ENCODE data around the gene SYT1.
A peak's percentile ranks its signal among the peaks of the same experiment; 100 is the strongest.

SYT1 gene

GRCh38 chr12:79329933-79330332 is 465.4 kb downstream of the SYT1 start:
- DNase-seq (ENCODE audit: low read depth in 4 of 4, low spot score in 1 of 4), result no peak

GRCh38 chr12:79331870-79332269 is 467.3 kb downstream of the SYT1 start:
- no peak for DNase-seq (ENCODE audit: low read depth in 4 of 4, low spot score in 1 of 4)

GRCh38 chr12:79333144-79333543 is 468.6 kb downstream of the SYT1 start:
- DNase-seq (ENCODE audit: low read depth in 4 of 4, low spot score in 1 of 4), result no peak

GRCh38 chr12:79337662-79338290 is 473.2 kb downstream of the SYT1 start:
- DNase-seq (ENCODE audit: low read depth in 4 of 4, low spot score in 1 of 4), result no peak

GRCh38 chr12:79344855-79345847 is 480.6 kb downstream of the SYT1 start:
- no peak for DNase-seq (ENCODE audit: low read depth in 4 of 4, low spot score in 1 of 4)

- DNase-seq (ENCODE audit: low read depth in 4 of 4, low spot score in 1 of 4), result no peak
Observed at GRCh38 chr12:79347866-79348265, 483.3 kb downstream of the SYT1 start.

- no peak for DNase-seq (ENCODE audit: low read depth in 4 of 4, low spot score in 1 of 4)
Observed at GRCh38 chr12:79351251-79351650, 486.7 kb downstream of the SYT1 start.

GRCh38 chr12:79356216-79356615 is 491.6 kb downstream of the SYT1 start:
- no peak for DNase-seq (ENCODE audit: low read depth in 4 of 4, low spot score in 1 of 4)

GRCh38 chr12:79357048-79357447 is 492.5 kb downstream of the SYT1 start:
- no peak for DNase-seq (ENCODE audit: low read depth in 4 of 4, low spot score in 1 of 4)

GRCh38 chr12:79358716-79359300 is 494.2 kb downstream of the SYT1 start:
- DNase-seq (ENCODE audit: low read depth in 4 of 4, low spot score in 1 of 4), result no peak

- DNase-seq (ENCODE audit: low read depth in 4 of 4, low spot score in 1 of 4), result no peak
Observed at GRCh38 chr12:79360286-79360685, 495.7 kb downstream of the SYT1 start.

- DNase-seq (ENCODE audit: low read depth in 4 of 4, low spot score in 1 of 4), result no peak
Observed at GRCh38 chr12:79360936-79361335, 496.4 kb downstream of the SYT1 start.

GRCh38 chr12:79364197-79364596 is 499.6 kb downstream of the SYT1 start:
- DNase-seq (ENCODE audit: low read depth in 4 of 4, low spot score in 1 of 4), result no peak

- DNase-seq (ENCODE audit: low read depth in 4 of 4, low spot score in 1 of 4), result no peak
Observed at GRCh38 chr12:79366374-79366773, 501.8 kb downstream of the SYT1 start.

GRCh38 chr12:79367032-79367589 is 502.5 kb downstream of the SYT1 start:
- DNase-seq (ENCODE audit: low read depth in 4 of 4, low spot score in 1 of 4), result no peak

- no peak for DNase-seq (ENCODE audit: low read depth in 4 of 4, low spot score in 1 of 4)
Observed at GRCh38 chr12:79370021-79370420, 505.4 kb downstream of the SYT1 start.

- no peak for DNase-seq (ENCODE audit: low read depth in 4 of 4, low spot score in 1 of 4)
Observed at GRCh38 chr12:79371226-79371625, 506.7 kb downstream of the SYT1 start.

GRCh38 chr12:79373896-79374499 is 509.4 kb downstream of the SYT1 start:
- DNase-seq (ENCODE audit: low read depth in 4 of 4, low spot score in 1 of 4), result peak in 1 of 4 experiments; percentile 0

- no peak for DNase-seq (ENCODE audit: low read depth in 4 of 4, low spot score in 1 of 4)
Observed at GRCh38 chr12:79374545-79374944, 510.0 kb downstream of the SYT1 start.

- no peak for DNase-seq (ENCODE audit: low read depth in 4 of 4, low spot score in 1 of 4)
Observed at GRCh38 chr12:79375050-79375449, 510.5 kb downstream of the SYT1 start.

- no peak for DNase-seq (ENCODE audit: low read depth in 4 of 4, low spot score in 1 of 4)
Observed at GRCh38 chr12:79378496-79378895, 513.9 kb downstream of the SYT1 start.
